Neutrophil (primary cell): ENCODE results near the gene AKAP12.

Experiments used
- H3K27ac ChIP-seq: fragments of 200-600 bp; sonication (generic); 2 replicates; pipeline ENCODE4 v1.5.1; 2016; ENCODE audit warnings: mild to moderate bottlenecking, moderate library complexity
- H3K27me3 ChIP-seq: fragments of 200-600 bp; sonication (generic); 2 replicates; pipeline ENCODE4 v1.6.0; 2016; ENCODE audit warnings: mild to moderate bottlenecking
- H3K36me3 ChIP-seq: fragments of 200-600 bp; sonication (generic); 2 replicates; pipeline ENCODE4 v1.5.1; 2017
- H3K4me1 ChIP-seq, 2 experiments: fragments of 200-600 bp in 1 of 2; sonication (generic) in 1 of 2; 1 replicate in 1 of 2; 2 replicates in 1 of 2; pipeline versions ENCODE4 v1.5.1 to v1.6.1; 2013 to 2016; ENCODE audit warnings: low read depth in 1 of 2, low read length in 1 of 2, mild to moderate bottlenecking in 1 of 2, moderate library complexity in 1 of 2; ENCODE audit not compliant: control insufficient read depth in 1 of 2, insufficient read depth in 1 of 2
- H3K4me3 ChIP-seq, 2 experiments: fragments of 200-600 bp in 1 of 2; sonication (generic) in 1 of 2; 1 replicate in 1 of 2; 2 replicates in 1 of 2; pipeline ENCODE4 v1.5.1; 2013 to 2016; ENCODE audit warnings: low read depth in 1 of 2, low read length in 1 of 2, mild to moderate bottlenecking in 1 of 2, moderate library complexity in 1 of 2
- H3K9me3 ChIP-seq: fragments of 200-600 bp; sonication (generic); 2 replicates; pipeline ENCODE4 v1.5.1; 2016
- TF ChIP-seq, protein P1 (sequence below): fragments of 200-600 bp; sonication (generic); IDR thresholded peaks from 2 replicates; pipeline ENCODE4 v1.5.1; 2016; ENCODE audit warnings: antibody characterized with exemption

AKAP12 gene

DNA sequence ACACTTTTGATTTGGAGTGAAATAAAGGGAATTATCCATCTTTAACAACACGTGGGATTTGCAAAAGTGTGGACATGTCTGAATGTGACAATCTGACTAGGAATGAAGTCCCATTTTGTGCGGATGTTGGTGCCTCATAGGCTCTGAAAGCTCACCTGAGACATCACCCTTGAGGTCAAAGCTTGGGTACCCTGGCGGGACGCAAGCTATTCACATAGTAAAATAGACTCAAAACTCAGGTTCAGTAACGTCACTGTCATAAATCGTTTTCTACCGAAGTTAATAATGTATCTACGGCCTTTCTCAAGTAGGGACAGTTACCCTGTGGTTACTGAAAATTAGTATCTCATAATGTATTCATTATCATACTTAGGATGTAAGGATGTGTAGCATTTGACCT lies 61.8 kb downstream of the AKAP12 start:
- H3K4me3 ChIP-seq, result no peak overlapping the region
- TF ChIP-seq, protein P1, sequence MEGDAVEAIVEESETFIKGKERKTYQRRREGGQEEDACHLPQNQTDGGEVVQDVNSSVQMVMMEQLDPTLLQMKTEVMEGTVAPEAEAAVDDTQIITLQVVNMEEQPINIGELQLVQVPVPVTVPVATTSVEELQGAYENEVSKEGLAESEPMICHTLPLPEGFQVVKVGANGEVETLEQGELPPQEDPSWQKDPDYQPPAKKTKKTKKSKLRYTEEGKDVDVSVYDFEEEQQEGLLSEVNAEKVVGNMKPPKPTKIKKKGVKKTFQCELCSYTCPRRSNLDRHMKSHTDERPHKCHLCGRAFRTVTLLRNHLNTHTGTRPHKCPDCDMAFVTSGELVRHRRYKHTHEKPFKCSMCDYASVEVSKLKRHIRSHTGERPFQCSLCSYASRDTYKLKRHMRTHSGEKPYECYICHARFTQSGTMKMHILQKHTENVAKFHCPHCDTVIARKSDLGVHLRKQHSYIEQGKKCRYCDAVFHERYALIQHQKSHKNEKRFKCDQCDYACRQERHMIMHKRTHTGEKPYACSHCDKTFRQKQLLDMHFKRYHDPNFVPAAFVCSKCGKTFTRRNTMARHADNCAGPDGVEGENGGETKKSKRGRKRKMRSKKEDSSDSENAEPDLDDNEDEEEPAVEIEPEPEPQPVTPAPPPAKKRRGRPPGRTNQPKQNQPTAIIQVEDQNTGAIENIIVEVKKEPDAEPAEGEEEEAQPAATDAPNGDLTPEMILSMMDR, result no peak

DNA sequence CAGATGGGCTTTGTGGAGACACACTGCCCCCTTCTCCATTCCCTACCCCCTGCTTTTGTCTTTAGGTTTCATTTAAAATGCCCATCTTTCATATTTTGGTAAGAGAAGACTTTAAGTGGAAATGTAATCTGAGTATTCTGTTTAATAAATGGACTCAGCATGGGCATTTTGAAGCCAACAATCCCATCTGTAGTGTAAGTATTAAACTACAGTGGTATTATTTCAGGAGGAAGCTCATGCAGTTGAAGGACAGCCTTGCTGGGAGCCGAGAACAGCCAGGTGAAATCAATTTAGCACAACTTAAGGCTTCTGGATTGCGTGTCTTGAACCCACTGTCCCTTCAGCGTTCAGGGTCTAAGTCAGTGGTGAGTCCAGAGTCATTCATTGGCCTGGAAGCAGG lies 63.5 kb downstream of the AKAP12 start:
- Histone ChIP-seq H3K27me3 (peaks cover 14% of the 10 kb centered on the region), H3K9me3 (no peaks in the 10 kb centered on the region), H3K36me3 (no peaks in the 10 kb centered on the region), H3K4me3 (no peak overlapping the region), H3K27ac (no peak overlapping the region), H3K4me1 (no peaks in the 10 kb centered on the region)
- TF ChIP-seq, protein P1, result no peak

More for the DNA sequence above, 61.8 kb downstream of the AKAP12 start:
- no peak overlapping the region for H3K27ac ChIP-seq
- no peaks in the 10 kb centered on the region for H3K4me1 ChIP-seq
- H3K36me3 ChIP-seq, result no peaks in the 10 kb centered on the region
- H3K9me3 ChIP-seq, result no peaks in the 10 kb centered on the region
- H3K27me3 ChIP-seq, result peaks cover 16% of the 10 kb centered on the region

DNA sequence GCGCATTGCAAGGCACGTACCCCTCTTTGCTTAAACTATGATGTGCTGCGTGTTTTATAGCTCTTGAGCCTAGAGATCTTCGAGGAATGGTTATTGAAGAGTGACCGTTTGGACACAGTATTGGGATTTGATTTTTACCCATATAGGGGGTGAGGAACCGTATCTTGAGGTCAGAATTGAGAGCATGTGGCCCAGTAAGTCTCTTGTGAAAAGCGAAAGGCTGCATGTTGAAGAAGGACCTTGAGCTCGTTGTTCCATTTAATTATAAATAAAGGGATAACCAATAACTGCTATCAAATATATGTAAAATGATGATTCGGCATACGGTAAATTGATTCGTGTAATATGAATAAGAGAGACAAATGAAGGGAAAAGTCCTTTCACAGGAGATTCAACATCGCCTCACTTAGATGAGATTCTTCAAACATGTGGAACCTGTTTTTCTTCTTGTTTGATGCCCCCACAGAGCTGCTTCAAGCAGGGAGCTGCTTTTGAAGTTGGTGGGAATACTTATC lies 66.6 kb downstream of the AKAP12 start:
- Histone ChIP-seq H3K27me3 (peaks cover 7% of the 10 kb centered on the region), H3K4me3 (no peak overlapping the region), H3K36me3 (no peaks in the 10 kb centered on the region), H3K27ac (no peak overlapping the region), H3K4me1 (no peaks in the 10 kb centered on the region), H3K9me3 (no peaks in the 10 kb centered on the region)
- TF ChIP-seq, protein P1, result no peak

DNA sequence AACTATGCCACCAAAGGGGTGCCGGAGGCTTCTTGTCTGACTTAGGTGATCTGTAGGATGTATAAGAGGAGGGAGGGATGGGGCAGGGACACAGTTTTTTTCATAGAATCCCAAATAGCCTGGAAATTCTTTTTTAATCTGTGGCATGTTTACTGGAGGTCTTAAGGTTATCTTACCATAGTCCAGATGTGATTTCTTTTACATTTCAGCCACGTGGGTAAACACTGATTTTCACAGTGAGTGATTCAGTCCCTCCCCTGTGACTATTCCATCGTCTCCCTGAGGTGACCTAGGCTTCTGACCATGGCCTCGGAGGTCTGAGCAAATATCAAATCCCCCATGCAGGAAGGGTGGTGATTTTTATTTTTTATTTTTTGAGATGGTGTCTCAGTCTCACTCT lies 67.7 kb downstream of the AKAP12 start:
- Histone ChIP-seq H3K4me1 (no peaks in the 10 kb centered on the region), H3K27ac (no peak overlapping the region), H3K36me3 (no peaks in the 10 kb centered on the region), H3K4me3 (no peak overlapping the region), H3K27me3 (peaks cover 7% of the 10 kb centered on the region), H3K9me3 (no peaks in the 10 kb centered on the region)
- TF ChIP-seq, protein P1, result no peak

DNA sequence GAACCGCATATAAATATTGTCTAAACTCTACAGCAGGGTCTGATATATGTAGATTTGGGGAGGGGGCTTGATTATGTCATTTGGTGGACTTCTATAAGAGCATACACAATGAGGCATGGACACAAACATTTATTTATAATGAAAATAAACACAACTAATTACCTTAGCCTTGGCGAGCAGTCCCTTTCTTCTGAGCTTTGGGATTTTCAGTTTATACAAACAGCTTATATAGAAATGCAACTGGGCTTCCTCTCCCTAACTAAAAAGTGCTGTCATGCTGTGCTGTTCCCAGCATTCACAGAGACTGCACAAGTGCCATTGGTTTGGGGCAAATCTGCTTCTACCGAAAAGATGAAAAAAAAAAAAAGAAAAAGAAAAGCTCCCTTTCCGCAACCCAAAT lies 69.9 kb downstream of the AKAP12 start:
- H3K9me3 ChIP-seq, result no peaks in the 10 kb centered on the region
- H3K27ac ChIP-seq, result no peak overlapping the region
- H3K4me1 ChIP-seq, result peaks cover 10 to 13% of the 10 kb centered on the region in 2 experiments
- H3K27me3 ChIP-seq, result no peaks in the 10 kb centered on the region
- TF ChIP-seq, protein P1, result no peak
- H3K36me3 ChIP-seq, result no peaks in the 10 kb centered on the region
- H3K4me3 ChIP-seq, result no peak overlapping the region

DNA sequence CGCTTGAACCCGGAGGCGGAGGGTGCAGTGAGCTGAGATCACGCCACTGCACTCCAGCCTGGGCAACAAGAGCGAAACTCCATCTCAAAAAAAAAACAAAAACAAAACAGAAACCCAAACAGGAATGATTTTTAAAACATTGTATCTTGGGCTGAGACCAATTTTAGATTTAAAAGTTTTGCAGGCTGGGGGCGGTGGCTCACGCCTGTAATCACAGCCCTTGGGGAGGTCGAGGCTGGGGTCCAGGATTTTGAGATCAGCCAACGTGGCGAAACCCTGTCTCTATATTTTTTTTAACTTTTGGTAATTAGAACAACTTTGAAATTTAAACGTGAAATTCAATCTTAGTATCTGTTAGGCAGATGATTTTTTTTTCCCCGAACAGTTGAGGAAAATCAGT lies 70.5 kb downstream of the AKAP12 start:
- Histone ChIP-seq H3K36me3 (no peaks in the 10 kb centered on the region), H3K27me3 (no peaks in the 10 kb centered on the region), H3K27ac (no peak overlapping the region), H3K4me1 (peaks cover 10 to 13% of the 10 kb centered on the region in 2 experiments), H3K4me3 (no peak overlapping the region), H3K9me3 (peaks cover 5% of the 10 kb centered on the region)
- TF ChIP-seq, protein P1, result no peak
